Body of pancreas (tissue), 4 donors: ENCODE results near the gene MYO1C.

Experiments used
- CTCF ChIP-seq, 7 experiments: fragments of 450-650 bp in 4 of 7; fragments of 200-600 bp in 3 of 7; sonication (generic) in 3 of 7; IDR thresholded peaks; one replicate each; pipeline ENCODE4 v1.5.1; 2016 to 2019; ENCODE audit warnings: antibody characterized with exemption in 7 of 7
- POLR2A ChIP-seq, 3 donors: fragments of 450-650 bp; IDR thresholded peaks; one replicate each; pipeline ENCODE4 v1.6.1; 2016; ENCODE audit warnings: antibody characterized with exemption in 3 of 3, mild to moderate bottlenecking in 2 of 3

DNA sequence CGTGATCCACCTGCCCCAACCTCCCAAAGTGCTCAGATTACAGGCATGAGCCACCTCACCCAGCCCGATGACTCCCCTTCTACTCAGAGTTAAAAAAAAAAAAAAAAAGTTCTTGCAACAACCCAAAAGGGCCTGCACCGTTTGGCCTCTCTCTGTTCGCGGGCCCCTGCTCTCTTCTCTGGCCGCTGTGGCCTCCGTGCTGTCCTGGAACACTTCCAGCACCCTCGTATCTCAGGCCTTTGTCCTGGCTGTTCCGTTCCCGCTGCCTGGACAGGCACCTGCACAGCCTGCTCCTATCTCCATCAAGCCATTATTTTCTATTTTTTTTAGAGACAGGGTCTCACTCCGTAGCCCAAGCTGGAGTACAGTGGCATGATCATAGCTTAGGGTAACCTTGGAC is 10.8 kb downstream of the MYO1C start:
- TF ChIP-seq POLR2A (IDR thresholded peaks at IDR 0.05) (no peak), CTCF (IDR thresholded peaks at IDR 0.05) (no peak)
